RKO (cell line): ENCODE data around the gene CGA.
"Not testable (repeated sequence)": the region's sequence is repeated elsewhere in the genome, so short reads cannot be mapped to it uniquely, and the experiment has no call there.

ENCODE experiments used
- DNase-seq: peaks from one replicate; pipeline ENCODE4 v3.0.0-alpha.2; 2016; ENCODE audit warnings: low spot score

The CGA gene

GRCh38 chr6:87095087-87095509, at the start of gene CGA:
Gene CGA, minus strand, starts transcription at chr6:87095106. Its CDS starts 6,906 bp downstream, at chr6:87088200.
- DNase-seq, result no peak

- not testable (repeated sequence) for DNase-seq
Observed at GRCh38 chr6:87139927-87140326, 45.0 kb upstream of the CGA start.

GRCh38 chr6:87139236-87139635, 44.3 kb upstream of the CGA start:
- peak; percentile 71 for DNase-seq

GRCh38 chr6:87136963-87137362, 42.1 kb upstream of the CGA start:
- DNase-seq, result no peak

- DNase-seq, result no peak
Observed at GRCh38 chr6:87127737-87128136, 32.8 kb upstream of the CGA start.

- no peak for DNase-seq
Observed at GRCh38 chr6:87126501-87126900, 31.6 kb upstream of the CGA start.

- no peak for DNase-seq
Observed at GRCh38 chr6:87124074-87124473, 29.2 kb upstream of the CGA start.

GRCh38 chr6:87122477-87122876, 27.6 kb upstream of the CGA start:
- no peak for DNase-seq

GRCh38 chr6:87118054-87118453, 23.1 kb upstream of the CGA start:
- DNase-seq, result no peak

GRCh38 chr6:87116922-87117321, 22.0 kb upstream of the CGA start:
- no peak for DNase-seq

GRCh38 chr6:87115402-87116135, 20.7 kb upstream of the CGA start:
- DNase-seq, result no peak

GRCh38 chr6:87110636-87111035, 15.7 kb upstream of the CGA start:
- no peak for DNase-seq

- DNase-seq, result no peak
Observed at GRCh38 chr6:87105823-87106222, 10.9 kb upstream of the CGA start.

- DNase-seq, result no peak
Observed at GRCh38 chr6:87104667-87105066, 9.8 kb upstream of the CGA start.

GRCh38 chr6:87103977-87104601, 9.2 kb upstream of the CGA start:
- no peak for DNase-seq

- DNase-seq, result no peak
Observed at GRCh38 chr6:87102151-87102621, 7.3 kb upstream of the CGA start.

- no peak for DNase-seq
Observed at GRCh38 chr6:87101067-87101466, 6.2 kb upstream of the CGA start.

GRCh38 chr6:87100216-87100615, 5.3 kb upstream of the CGA start:
- DNase-seq, result no peak

- DNase-seq, result no peak
Observed at GRCh38 chr6:87099472-87099871, 4.6 kb upstream of the CGA start.

GRCh38 chr6:87094576-87094975, 330 bp downstream of the CGA start:
- no peak for DNase-seq

- DNase-seq, result no peak
Observed at GRCh38 chr6:87093651-87094050, 1.3 kb downstream of the CGA start.

- DNase-seq, result no peak
Observed at GRCh38 chr6:87093199-87093598, 1.7 kb downstream of the CGA start.

GRCh38 chr6:87092435-87092834, 2.5 kb downstream of the CGA start:
- DNase-seq, result no peak

GRCh38 chr6:87089135-87089534, 5.8 kb downstream of the CGA start:
- DNase-seq, result no peak
